ENCODE measurements around the gene TSPOAP1. TPM values are rescaled to one million over a fixed set of nuclear protein-coding genes. Genes with fewer than 3 reads are reported as not detected.

The TSPOAP1 gene, protein sequence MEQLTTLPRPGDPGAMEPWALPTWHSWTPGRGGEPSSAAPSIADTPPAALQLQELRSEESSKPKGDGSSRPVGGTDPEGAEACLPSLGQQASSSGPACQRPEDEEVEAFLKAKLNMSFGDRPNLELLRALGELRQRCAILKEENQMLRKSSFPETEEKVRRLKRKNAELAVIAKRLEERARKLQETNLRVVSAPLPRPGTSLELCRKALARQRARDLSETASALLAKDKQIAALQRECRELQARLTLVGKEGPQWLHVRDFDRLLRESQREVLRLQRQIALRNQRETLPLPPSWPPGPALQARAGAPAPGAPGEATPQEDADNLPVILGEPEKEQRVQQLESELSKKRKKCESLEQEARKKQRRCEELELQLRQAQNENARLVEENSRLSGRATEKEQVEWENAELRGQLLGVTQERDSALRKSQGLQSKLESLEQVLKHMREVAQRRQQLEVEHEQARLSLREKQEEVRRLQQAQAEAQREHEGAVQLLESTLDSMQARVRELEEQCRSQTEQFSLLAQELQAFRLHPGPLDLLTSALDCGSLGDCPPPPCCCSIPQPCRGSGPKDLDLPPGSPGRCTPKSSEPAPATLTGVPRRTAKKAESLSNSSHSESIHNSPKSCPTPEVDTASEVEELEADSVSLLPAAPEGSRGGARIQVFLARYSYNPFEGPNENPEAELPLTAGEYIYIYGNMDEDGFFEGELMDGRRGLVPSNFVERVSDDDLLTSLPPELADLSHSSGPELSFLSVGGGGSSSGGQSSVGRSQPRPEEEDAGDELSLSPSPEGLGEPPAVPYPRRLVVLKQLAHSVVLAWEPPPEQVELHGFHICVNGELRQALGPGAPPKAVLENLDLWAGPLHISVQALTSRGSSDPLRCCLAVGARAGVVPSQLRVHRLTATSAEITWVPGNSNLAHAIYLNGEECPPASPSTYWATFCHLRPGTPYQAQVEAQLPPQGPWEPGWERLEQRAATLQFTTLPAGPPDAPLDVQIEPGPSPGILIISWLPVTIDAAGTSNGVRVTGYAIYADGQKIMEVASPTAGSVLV (N-terminal part only)
- 0.26 and 1.1 TPM in 2 replicates for total RNA-seq

DNA sequence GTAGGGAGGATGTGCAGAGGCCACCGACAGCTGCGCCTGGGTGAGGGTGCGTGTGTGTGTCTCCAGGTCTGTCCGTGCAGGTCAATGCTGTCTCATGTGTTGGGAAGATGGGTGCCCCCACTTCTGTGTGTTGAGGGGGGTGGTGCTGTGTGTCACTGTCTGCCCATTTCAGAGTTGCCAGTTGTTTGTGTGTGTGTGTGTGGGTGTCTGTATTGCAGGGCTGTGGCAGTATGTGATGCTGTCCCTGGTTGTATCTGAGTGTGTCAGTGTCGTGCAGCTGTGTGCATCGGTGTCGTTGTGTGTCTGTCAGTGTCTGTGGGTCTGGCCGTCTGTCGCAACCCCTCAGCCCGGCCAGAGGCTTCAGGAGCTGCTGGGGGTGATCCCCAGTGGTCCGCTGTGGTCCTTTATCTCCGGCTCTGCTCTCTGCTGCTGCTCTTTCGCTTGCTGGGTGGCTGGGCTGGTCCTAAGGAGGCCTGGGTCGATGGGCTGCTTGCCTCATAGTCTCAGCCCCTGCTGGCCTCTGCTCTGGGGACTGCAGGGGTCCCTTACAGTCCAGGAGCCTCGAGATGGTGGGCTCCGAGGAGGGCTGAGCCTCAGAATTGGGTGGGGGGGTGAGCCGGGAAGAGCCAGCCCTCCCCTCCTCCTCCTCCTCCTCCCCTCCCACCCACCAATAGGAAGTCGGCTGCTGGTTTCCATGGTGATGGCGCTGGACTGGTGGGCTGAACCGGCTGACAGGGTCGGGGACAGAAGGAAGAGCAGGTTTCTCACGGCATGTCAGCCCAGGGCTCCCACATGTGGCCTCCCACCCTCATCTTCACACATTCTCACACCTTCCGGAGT lies at the start of gene TSPOAP1:
TSPOAP1 (minus strand) TSS at position 601 of the 840 bp plus-strand sequence. CDS start 875 bp downstream, outside the sequence.

DNA sequence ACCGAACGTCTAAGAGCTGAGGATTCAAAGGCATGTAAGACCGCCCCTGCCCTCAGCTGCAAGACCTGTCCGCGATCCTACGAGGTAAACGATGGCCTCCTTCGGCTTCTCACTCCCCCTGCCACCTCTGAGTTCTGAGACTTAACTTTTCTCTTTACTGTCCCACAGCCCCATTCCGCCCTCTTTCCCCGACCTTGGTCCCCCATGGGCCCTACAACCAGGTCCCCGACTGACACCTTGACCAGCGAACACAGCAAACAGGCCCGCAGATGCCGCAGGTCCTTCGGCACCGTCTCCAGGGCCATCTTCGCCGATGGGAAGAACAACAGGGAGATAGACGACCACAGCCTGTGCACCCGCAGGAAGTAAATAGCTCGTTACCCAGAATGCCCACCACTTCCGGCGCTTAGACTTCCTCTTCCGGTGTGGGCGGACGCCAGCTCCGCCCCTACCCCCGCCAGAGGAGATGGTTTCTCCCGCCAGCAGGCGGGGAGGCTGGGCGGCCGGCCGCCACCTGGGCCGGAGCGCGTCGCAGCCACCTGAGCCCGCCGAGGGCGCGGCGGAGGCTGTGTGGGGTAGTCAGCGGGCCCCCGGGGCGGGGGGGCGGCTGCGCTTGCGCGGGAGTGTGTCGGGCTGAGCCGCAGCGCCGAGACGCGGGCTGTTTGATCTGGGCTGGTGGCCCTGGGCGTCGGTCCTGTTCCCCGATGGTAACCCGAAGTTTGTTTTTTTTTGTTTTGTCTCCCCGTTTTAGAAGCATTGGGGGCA lies 23.4 kb upstream of the TSPOAP1 start, which contains the start of gene SUPT4H1:
SUPT4H1 (minus strand) TSS at position 371 of the 765 bp plus-strand sequence; CDS start at position 305, 66 bp downstream.

DNA sequence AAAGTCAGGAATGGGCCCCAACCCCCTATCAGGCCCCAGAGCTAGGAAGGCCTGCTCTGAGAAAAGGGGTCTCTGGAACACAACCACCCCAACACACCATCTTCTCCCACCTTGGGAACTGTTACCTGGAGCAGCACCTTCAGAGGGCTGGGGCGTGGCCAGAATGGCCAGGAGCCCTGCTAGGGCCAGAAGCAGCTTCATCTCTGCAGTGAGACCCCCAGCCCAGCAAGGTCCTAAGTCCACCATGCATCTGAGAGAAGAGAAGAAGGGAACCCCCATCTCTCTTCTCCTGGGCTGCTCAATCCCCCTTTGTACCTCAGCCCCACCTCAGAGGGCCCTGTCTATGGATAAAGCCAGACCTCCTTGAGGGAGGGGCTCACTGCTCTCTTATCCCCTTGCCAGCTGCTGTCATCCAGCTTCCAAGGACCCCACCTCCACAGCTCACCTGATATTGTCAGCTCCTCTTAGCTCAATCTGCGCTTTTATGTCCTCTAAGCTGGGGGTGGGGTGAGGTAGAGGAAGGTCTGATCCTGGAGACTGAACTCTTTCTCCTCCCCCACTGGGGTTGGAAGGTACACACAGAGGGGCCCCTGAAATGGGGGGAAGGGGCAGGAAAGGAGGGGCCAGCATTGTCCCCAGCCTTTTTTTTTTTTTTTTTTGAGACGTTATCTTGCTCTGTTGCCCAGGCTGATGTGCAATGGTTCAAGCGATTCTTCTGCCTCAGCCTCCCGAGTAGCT lies 47.9 kb downstream of the TSPOAP1 start, which contains the start of gene MPO:
MPO (minus strand) TSS at position 456 of the 738 bp plus-strand sequence; CDS start at position 279, 177 bp downstream.

Other genes with a start within 250 kb of the TSPOAP1 start
- 17.7 and 19.2 TPM in 2 replicates for gene DYNLL2, start 245.4 kb downstream of the TSPOAP1 start, total RNA-seq
- not detected in 2 replicates for gene OR4D1, start 180.4 kb downstream of the TSPOAP1 start, total RNA-seq
- gene OR4D2, start 161.8 kb downstream of the TSPOAP1 start, total RNA-seq: not detected in 2 replicates
- not detected in 2 replicates for gene EPX, start 136.1 kb downstream of the TSPOAP1 start, total RNA-seq
- 13.9 and 16.3 TPM in 2 replicates for gene MKS1, start 109.5 kb downstream of the TSPOAP1 start, total RNA-seq
- gene LPO, start 90.2 kb downstream of the TSPOAP1 start, total RNA-seq: not detected in 2 replicates
- 0.09 and 0.47 TPM in 2 replicates for gene MPO, start 47.9 kb downstream of the TSPOAP1 start, total RNA-seq
- gene SUPT4H1, start 23.4 kb upstream of the TSPOAP1 start, total RNA-seq: 42.9 and 50.0 TPM in 2 replicates
- gene RNF43, start 88.7 kb upstream of the TSPOAP1 start, total RNA-seq: under 0.01 TPM in 1 of 2 replicates, not detected in the other
- gene HSF5, start 159.6 kb upstream of the TSPOAP1 start, total RNA-seq: not detected in 2 replicates
- gene MTMR4, start 185.8 kb upstream of the TSPOAP1 start, total RNA-seq: 30.0 and 44.4 TPM in 2 replicates